Activated CD8-positive, alpha-beta memory T cell treated with anti-CD3 and anti-CD28 coated beads for 48 hours (primary cell): ENCODE data around the gene QDPR.

ENCODE experiments used
- DNase-seq, 3 experiments: peaks; one replicate each; pipeline ENCODE4 v3.0.0-alpha.2; 2020; ENCODE audit warnings: low read depth in 2 of 3, low spot score in 2 of 3

QDPR gene

DNA sequence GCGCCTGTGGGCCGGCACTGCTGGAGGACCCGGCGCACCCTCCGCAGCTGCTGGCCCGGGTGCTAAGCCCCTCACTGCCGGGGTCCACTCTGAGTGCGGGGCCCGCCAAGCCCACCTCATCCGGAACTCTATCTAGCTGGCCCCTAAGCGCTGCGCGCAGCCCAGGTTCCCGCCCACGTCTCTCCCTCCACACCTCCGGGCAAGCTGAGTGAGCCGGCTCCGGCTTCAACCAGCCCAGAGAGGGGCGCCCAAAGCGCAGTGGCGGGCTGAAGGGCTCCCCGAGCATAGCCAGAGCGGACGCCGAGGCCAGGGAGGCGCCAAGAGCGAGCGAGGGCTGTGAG is 75.2 kb downstream of the QDPR start:
- DNase-seq, result no peak
